ENCODE data around the gene WARS2. TPM values are rescaled to one million over a fixed set of nuclear protein-coding genes. Genes with fewer than 3 reads are reported as not detected.

Gene WARS2
- polyA plus RNA-seq, 2 of the 4 experiments (the other 2 are of a cell fraction), result 5.9 to 7.9 TPM

DNA sequence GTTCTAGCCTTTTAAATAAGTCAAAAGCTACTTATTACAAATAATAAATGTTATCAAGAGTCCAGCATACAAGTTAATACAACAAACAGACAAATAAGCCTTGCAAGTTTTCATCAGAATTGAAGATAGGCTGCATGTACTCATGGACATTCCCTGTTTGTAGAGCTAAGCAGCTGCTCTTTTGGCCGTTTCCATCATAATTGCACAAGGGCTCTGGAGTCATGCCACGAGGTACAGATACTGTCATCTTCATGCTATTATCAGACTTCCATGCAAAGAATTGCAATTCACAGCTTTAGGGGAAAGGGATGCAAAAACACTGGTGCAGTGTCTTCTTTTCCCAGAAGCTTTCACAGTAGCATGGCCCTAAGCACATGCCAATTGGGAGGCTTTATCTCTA is 99.5 kb downstream of the WARS2 start:
- CTCF ChIA-PET, result no interaction called here
- whole genome bisulfite sequencing (ENCODE audit: missing lambda C conversion rate), result 85% methylated on average over 2 of the region's 2 CpGs
- no peaks in the 10 kb centered on the region for H3K4me1 ChIP-seq
- no peak for TF ChIP-seq POLR2A (IDR thresholded peaks at IDR 0.05; ENCODE audit: low read length)
- TF ChIP-seq HEYL (CRISPR knock-in tag; IDR thresholded peaks at IDR 0.05), result no peak
- TF ChIP-seq NPAS2 (CRISPR knock-in tag; IDR thresholded peaks at IDR 0.05; ENCODE audit: borderline replicate concordance), result no peak
- no peak for TF ChIP-seq CHD2 (IDR thresholded peaks at IDR 0.05; ENCODE audit: low read length, partially characterized antibody)
- TF ChIP-seq ZSCAN20 (CRISPR knock-in tag; IDR thresholded peaks at IDR 0.05), result no peak
- TF ChIP-seq KDM1A (IDR thresholded peaks at IDR 0.05; ENCODE audit: low read depth), result no peak
- TF ChIP-seq MAFK (IDR thresholded peaks at IDR 0.05; ENCODE audit: partially characterized antibody), result no peak
- TF ChIP-seq HDAC2 (IDR thresholded peaks at IDR 0.05), result no peak
- TF ChIP-seq CBX8 (IDR thresholded peaks at IDR 0.05), result no peak
- TF ChIP-seq JUN (IDR thresholded peaks at IDR 0.05), result no peak
- no peak for TF ChIP-seq BHLHE40 (IDR thresholded peaks at IDR 0.05; ENCODE audit: low read depth, low read length)
- no peak for TF ChIP-seq SMC3 (IDR thresholded peaks at IDR 0.05)
- no peak for TF ChIP-seq HOXB13 (CRISPR knock-in tag; IDR thresholded peaks at IDR 0.05; ENCODE audit: low read depth)
- no peak for TF ChIP-seq CEBPB (IDR thresholded peaks at IDR 0.05)
- TF ChIP-seq MAZ (IDR thresholded peaks at IDR 0.05; ENCODE audit: borderline replicate concordance, low read depth, low read length), result no peak
- no peak for TF ChIP-seq HOXA7 (CRISPR knock-in tag; IDR thresholded peaks at IDR 0.05)
- DNase-seq (ENCODE audit: low read depth in 1 of 2, low spot score in 1 of 2) (no peak), FAIRE-seq (no peak), ATAC-seq (no peak)
- H3K4me3 ChIP-seq, result no peak overlapping the region
- H3K27ac ChIP-seq, result no peak overlapping the region
- H3K9me3 ChIP-seq, result no peaks in the 10 kb centered on the region
- no peak overlapping the region for H3K4me2 ChIP-seq
- POLR2A ChIA-PET, result no interaction called here

DNA sequence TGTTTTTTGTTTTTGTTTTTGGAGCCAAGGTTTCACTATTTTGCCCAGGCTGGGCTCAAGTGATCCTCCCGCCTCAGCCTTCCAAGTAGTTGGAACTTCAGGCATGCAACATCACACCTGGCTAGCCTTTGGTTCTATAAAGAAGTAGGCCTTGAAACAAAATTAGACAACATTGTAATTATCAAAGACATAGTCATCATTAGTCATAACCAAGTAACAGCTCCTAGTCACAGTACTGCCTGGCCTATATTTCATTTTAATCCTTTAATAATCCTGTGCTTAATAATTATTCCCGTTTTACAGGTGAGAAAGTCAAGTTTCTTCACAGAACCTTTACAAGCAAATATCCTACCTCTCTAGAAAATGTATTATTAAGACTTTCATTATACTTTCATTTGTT is 100.0 kb downstream of the WARS2 start:
- ATAC-seq (no peak), FAIRE-seq (no peak), DNase-seq (ENCODE audit: low read depth in 1 of 2, low spot score in 1 of 2) (no peak)
- ChIA-PET CTCF (no interaction called here), POLR2A (no interaction called here)
- TF ChIP-seq RAD21 (conservative IDR thresholded peaks at IDR 0.05 in 1 of 2, IDR thresholded peaks at IDR 0.05 in 1 of 2) (no peak), RFX5 (IDR thresholded peaks at IDR 0.05) (no peak), EHF (CRISPR knock-in tag; IDR thresholded peaks at IDR 0.05) (no peak), HEYL (CRISPR knock-in tag; IDR thresholded peaks at IDR 0.05) (no peak), CBX2 (IDR thresholded peaks at IDR 0.05; ENCODE audit: borderline replicate concordance, low read depth) (no peak), MAZ (IDR thresholded peaks at IDR 0.05; ENCODE audit: borderline replicate concordance, low read depth, low read length) (no peak), JUN (IDR thresholded peaks at IDR 0.05) (no peak), MYC (IDR thresholded peaks at IDR 0.05; ENCODE audit: borderline replicate concordance, low read length) (no peak), NR3C1 (IDR thresholded peaks at IDR 0.05) (no peak), CHD2 (IDR thresholded peaks at IDR 0.05; ENCODE audit: low read length, partially characterized antibody) (no peak), SREBF2 (IDR thresholded peaks at IDR 0.05) (no peak), TFCP2L1 (CRISPR knock-in tag; IDR thresholded peaks at IDR 0.05) (no peak)
- TF ChIP-seq, protein P1, sequence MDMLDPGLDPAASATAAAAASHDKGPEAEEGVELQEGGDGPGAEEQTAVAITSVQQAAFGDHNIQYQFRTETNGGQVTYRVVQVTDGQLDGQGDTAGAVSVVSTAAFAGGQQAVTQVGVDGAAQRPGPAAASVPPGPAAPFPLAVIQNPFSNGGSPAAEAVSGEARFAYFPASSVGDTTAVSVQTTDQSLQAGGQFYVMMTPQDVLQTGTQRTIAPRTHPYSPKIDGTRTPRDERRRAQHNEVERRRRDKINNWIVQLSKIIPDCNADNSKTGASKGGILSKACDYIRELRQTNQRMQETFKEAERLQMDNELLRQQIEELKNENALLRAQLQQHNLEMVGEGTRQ (IDR thresholded peaks at IDR 0.05), result no peak
- 85% methylated on average over 2 of the region's 2 CpGs for WGBS (ENCODE audit: missing lambda C conversion rate)
- H3K4me3 ChIP-seq, result no peak overlapping the region
- no peak overlapping the region for H3K4me2 ChIP-seq
- no peaks in the 10 kb centered on the region for H3K4me1 ChIP-seq
- no peaks in the 10 kb centered on the region for H3K9me3 ChIP-seq
- no peak overlapping the region for H3K27ac ChIP-seq

DNA sequence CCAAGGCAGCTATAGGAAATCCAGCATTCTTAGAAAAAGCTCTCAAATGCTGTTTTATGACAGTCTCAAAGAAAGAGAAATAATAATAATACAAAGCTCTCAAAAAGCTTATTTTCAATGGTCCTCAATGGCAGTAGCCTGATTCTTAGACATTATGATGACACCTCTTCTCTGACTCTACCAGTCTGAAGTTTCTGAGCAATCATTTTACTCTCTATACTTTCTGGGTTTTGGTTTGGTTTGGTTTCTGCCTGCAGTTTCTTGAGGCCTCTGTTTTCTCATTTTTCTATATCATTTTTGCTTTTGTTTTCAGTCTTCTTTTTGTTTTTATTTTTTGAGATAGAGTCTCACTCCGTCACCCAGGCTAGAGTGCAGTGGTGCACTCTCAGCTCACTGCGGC is 102.1 kb downstream of the WARS2 start:
- Histone ChIP-seq H3K4me1 (no peaks in the 10 kb centered on the region), H3K27ac (no peak overlapping the region), H3K9me3 (no peaks in the 10 kb centered on the region), H3K4me3 (no peak overlapping the region), H3K4me2 (no peak overlapping the region)
- CTCF ChIA-PET, result no interaction called here
- no peak for TF ChIP-seq ZNF302 (CRISPR knock-in tag; IDR thresholded peaks at IDR 0.05)
- TF ChIP-seq ESRRA (IDR thresholded peaks at IDR 0.05; ENCODE audit: borderline replicate concordance, low read length), result no peak
- no peak for TF ChIP-seq NPAS2 (CRISPR knock-in tag; IDR thresholded peaks at IDR 0.05; ENCODE audit: borderline replicate concordance)
- TF ChIP-seq, protein P2, sequence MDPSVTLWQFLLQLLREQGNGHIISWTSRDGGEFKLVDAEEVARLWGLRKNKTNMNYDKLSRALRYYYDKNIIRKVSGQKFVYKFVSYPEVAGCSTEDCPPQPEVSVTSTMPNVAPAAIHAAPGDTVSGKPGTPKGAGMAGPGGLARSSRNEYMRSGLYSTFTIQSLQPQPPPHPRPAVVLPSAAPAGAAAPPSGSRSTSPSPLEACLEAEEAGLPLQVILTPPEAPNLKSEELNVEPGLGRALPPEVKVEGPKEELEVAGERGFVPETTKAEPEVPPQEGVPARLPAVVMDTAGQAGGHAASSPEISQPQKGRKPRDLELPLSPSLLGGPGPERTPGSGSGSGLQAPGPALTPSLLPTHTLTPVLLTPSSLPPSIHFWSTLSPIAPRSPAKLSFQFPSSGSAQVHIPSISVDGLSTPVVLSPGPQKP (IDR thresholded peaks at IDR 0.05; ENCODE audit: low read depth, low read length), result no peak
- TF ChIP-seq CHD2 (IDR thresholded peaks at IDR 0.05; ENCODE audit: low read length, partially characterized antibody), result no peak
- POLR2A ChIA-PET, result no interaction called here
- no peak for FAIRE-seq
- 100% methylated on average over 2 of the region's 2 CpGs for WGBS (ENCODE audit: missing lambda C conversion rate)
- no peak for ATAC-seq
- DNase-seq (ENCODE audit: low read depth in 1 of 2, low spot score in 1 of 2), result no peak
